K562 (cell line): ENCODE results near the gene MATCAP1. TPM values are rescaled to one million over a fixed set of nuclear protein-coding genes. Genes with fewer than 3 reads are reported as not detected.

Experiments used
- BACH1 ChIP-seq: fragments of 200-800 bp; sonication (Bioruptor generic); IDR thresholded peaks from 2 replicates; pipeline ENCODE4 v1.6.1; 2016; ENCODE audit warnings: missing genetic modification characterization, missing compliant biosample characterization
- CBX1 ChIP-seq: sonication (generic); IDR thresholded peaks from 2 replicates; pipeline ENCODE4 v1.6.1; 2016; ENCODE audit warnings: antibody characterized with exemption, low read depth, mild to moderate bottlenecking
- CBX5 ChIP-seq: IDR thresholded peaks from 2 replicates; pipeline ENCODE4 v1.6.1; 2014; ENCODE audit warnings: low read depth, borderline replicate concordance
- CCNT2 ChIP-seq: IDR thresholded peaks from 2 replicates; pipeline ENCODE4 v1.6.1; 2011; ENCODE audit warnings: borderline replicate concordance, low read depth, mild to moderate bottlenecking, moderate library complexity, mixed read lengths, low read length; ENCODE audit not compliant: insufficient read length; ENCODE audit errors: extremely low read depth
- CHD1 ChIP-seq: fragments of 200-600 bp; sonication (generic); IDR thresholded peaks from one replicate; pipeline ENCODE4 v1.6.1; 2012; ENCODE audit warnings: mild to moderate bottlenecking, moderate library complexity, low read length, inconsistent platforms
- E2F4 ChIP-seq: sonication (generic); formaldehyde crosslinking; IDR thresholded peaks from 2 replicates; pipeline ENCODE4 v1.8.0; 2022; ENCODE audit warnings: mild to moderate bottlenecking, low read depth, missing genetic modification reagents
- FOXJ2 ChIP-seq: fragments of 200-800 bp; sonication (Bioruptor generic); IDR thresholded peaks from 2 replicates; pipeline ENCODE4 v1.6.1; 2016; ENCODE audit warnings: missing genetic modification characterization, missing compliant biosample characterization
- GTF2E2 ChIP-seq: fragments of 200-800 bp; sonication (Bioruptor generic); IDR thresholded peaks from 2 replicates; pipeline ENCODE4 v1.6.1; 2016; ENCODE audit warnings: missing genetic modification characterization, missing compliant biosample characterization
- ILK ChIP-seq: fragments of 450-650 bp; IDR thresholded peaks from 2 replicates; pipeline ENCODE4 v1.6.1; 2016; ENCODE audit warnings: missing genetic modification characterization, low read depth, mild to moderate bottlenecking, missing compliant biosample characterization, moderate library complexity, borderline replicate concordance
- MYNN ChIP-seq, 2 experiments: sonication (generic); formaldehyde crosslinking in 1 of 2; IDR thresholded peaks; 2 replicates each; pipeline versions ENCODE4 v1.5.0 to v1.6.1; 2016 to 2020; ENCODE audit warnings: antibody characterized with exemption in 1 of 2, missing genetic modification reagents in 1 of 2
- NCOA1 ChIP-seq: fragments of 450-650 bp; IDR thresholded peaks from 2 replicates; pipeline ENCODE4 v1.6.1; 2016; ENCODE audit warnings: low read depth
- NR4A1 ChIP-seq, 2 experiments: fragments of 250-450 bp in 1 of 2; fragments of 450-650 bp in 1 of 2; sonication (Bioruptor Pico) in 1 of 2; IDR thresholded peaks; 2 replicates each; pipeline versions ENCODE4 v1.4.0 to v1.6.1; 2016 to 2020; ENCODE audit warnings: mild to moderate bottlenecking in 2 of 2, missing compliant biosample characterization in 1 of 2, missing genetic modification characterization in 1 of 2, moderate library complexity in 1 of 2
- POLR2B ChIP-seq: fragments of 450-650 bp; IDR thresholded peaks from 2 replicates; pipeline ENCODE4 v1.6.1; 2018; ENCODE audit warnings: low read depth; ENCODE audit not compliant: partially characterized antibody
- XRCC3 ChIP-seq: fragments of 450-650 bp; IDR thresholded peaks from 2 replicates; pipeline ENCODE4 v1.6.1; 2017; ENCODE audit warnings: mild to moderate bottlenecking, moderate library complexity
- ZNF175 ChIP-seq: fragments of 200-800 bp; sonication (Bioruptor generic); IDR thresholded peaks from 2 replicates; pipeline ENCODE4 v1.6.1; 2016; ENCODE audit warnings: low read depth, mild to moderate bottlenecking, missing genetic modification characterization, missing compliant biosample characterization
- ZNF263 ChIP-seq: sonication (generic); formaldehyde crosslinking; IDR thresholded peaks from 2 replicates; pipeline ENCODE4 v1.8.0; 2022; ENCODE audit warnings: mild to moderate bottlenecking, missing genetic modification reagents, borderline replicate concordance
- ZNF324 ChIP-seq: fragments of 250-450 bp; sonication (Bioruptor Pico); IDR thresholded peaks from 2 replicates; pipeline ENCODE4 v1.4.0; 2020; ENCODE audit warnings: mild to moderate bottlenecking
- ZNF785 ChIP-seq: fragments of 250-450 bp; sonication (Bioruptor Pico); IDR thresholded peaks from 2 replicates; pipeline ENCODE4 v1.4.0; 2020; ENCODE audit warnings: mild to moderate bottlenecking
- polyA plus RNA-seq, 8 experiments: library from polyadenylated mRNA; depleted of rRNA in 4 of 8; stranded (reverse) in 5 of 8; unstranded in 3 of 8; fragments of >200 nt; fragmentation: Nextera tagmentation in 2 of 8; fragmentation: Illumina TruSeq in 1 of 8; extraction: Ambion mirVana in 2 of 8; extraction: Trizol in 1 of 8; gene quantifications; 2 replicates each; pipeline versions ENCODE4 v1.2.1 to v1.2.3, GENCODE V29; 2011 to 2014; ENCODE audit warnings: inconsistent platforms in 1 of 8, missing spikeins in 1 of 8
- total RNA-seq, 7 experiments: library from RNA; depleted of rRNA in 6 of 7; stranded (reverse); fragments of >200 nt in 6 of 7; fragmentation: Illumina TruSeq in 2 of 7; extraction: Trizol in 2 of 7; gene quantifications; 2 replicates each; pipeline versions ENCODE4 v1.2.1 to v1.2.3, GENCODE V29; 2011 to 2021; ENCODE audit warnings: low replicate concordance in 1 of 7
- TF ChIP-seq, protein P1 (sequence below): sonication (generic); formaldehyde crosslinking; IDR thresholded peaks from 2 replicates; pipeline ENCODE4 v1.8.1; 2023; ENCODE audit warnings: missing genetic modification reagents, mild to moderate bottlenecking, borderline replicate concordance

MATCAP1 gene
- total and polyA plus RNA-seq, 9 of the 15 experiments (the other 6 are each of a cell fraction or from before 2014, with no cell fraction given), result 3.4 to 20.5 (median 10.3) TPM

- TF ChIP-seq XRCC3, result no peak
- TF ChIP-seq CCNT2, result peak; percentile 68
- no peak for TF ChIP-seq ILK (tag)
- TF ChIP-seq GTF2E2 (tag), result no peak
- TF ChIP-seq, protein P1, sequence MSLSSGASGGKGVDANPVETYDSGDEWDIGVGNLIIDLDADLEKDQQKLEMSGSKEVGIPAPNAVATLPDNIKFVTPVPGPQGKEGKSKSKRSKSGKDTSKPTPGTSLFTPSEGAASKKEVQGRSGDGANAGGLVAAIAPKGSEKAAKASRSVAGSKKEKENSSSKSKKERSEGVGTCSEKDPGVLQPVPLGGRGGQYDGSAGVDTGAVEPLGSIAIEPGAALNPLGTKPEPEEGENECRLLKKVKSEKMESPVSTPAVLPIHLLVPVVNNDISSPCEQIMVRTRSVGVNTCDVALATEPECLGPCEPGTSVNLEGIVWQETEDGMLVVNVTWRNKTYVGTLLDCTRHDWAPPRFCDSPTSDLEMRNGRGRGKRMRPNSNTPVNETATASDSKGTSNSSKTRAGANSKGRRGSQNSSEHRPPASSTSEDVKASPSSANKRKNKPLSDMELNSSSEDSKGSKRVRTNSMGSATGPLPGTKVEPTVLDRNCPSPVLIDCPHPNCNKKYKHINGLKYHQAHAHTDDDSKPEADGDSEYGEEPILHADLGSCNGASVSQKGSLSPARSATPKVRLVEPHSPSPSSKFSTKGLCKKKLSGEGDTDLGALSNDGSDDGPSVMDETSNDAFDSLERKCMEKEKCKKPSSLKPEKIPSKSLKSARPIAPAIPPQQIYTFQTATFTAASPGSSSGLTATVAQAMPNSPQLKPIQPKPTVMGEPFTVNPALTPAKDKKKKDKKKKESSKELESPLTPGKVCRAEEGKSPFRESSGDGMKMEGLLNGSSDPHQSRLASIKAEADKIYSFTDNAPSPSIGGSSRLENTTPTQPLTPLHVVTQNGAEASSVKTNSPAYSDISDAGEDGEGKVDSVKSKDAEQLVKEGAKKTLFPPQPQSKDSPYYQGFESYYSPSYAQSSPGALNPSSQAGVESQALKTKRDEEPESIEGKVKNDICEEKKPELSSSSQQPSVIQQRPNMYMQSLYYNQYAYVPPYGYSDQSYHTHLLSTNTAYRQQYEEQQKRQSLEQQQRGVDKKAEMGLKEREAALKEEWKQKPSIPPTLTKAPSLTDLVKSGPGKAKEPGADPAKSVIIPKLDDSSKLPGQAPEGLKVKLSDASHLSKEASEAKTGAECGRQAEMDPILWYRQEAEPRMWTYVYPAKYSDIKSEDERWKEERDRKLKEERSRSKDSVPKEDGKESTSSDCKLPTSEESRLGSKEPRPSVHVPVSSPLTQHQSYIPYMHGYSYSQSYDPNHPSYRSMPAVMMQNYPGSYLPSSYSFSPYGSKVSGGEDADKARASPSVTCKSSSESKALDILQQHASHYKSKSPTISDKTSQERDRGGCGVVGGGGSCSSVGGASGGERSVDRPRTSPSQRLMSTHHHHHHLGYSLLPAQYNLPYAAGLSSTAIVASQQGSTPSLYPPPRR (CRISPR knock-in tag), result no peak
- TF ChIP-seq ZNF175, result no peak
- no peak for TF ChIP-seq NR4A1 (CRISPR knock-in tag; IDR thresholded peaks at IDR 0.05)
- TF ChIP-seq NR4A1 (tag; IDR thresholded peaks at IDR 0.05), result no peak; the same call in 1 of the 2 replicates
- peak; percentile 68 for TF ChIP-seq POLR2B
- TF ChIP-seq ZNF785 (CRISPR knock-in tag), result no peak
- peak; percentile 63 for TF ChIP-seq CHD1
- no peak for TF ChIP-seq NCOA1
- TF ChIP-seq E2F4, result 0 out of 2 replicates have a peak, but pooled peaks have one; percentile 29
- no peak for TF ChIP-seq CBX5
- TF ChIP-seq FOXJ2 (tag), result 0 out of 2 replicates have a peak, but pooled peaks have one; percentile 31
- TF ChIP-seq ZNF324 (CRISPR knock-in tag), result no peak
- no peak for TF ChIP-seq MYNN (IDR thresholded peaks at IDR 0.05)
- no peak for TF ChIP-seq MYNN (CRISPR knock-in tag; IDR thresholded peaks at IDR 0.05)
- TF ChIP-seq BACH1 (tag), result no peak; the same call in 1 of the 2 replicates
- no peak for TF ChIP-seq CBX1
- no peak; the same call in 1 of the 2 replicates for TF ChIP-seq ZNF263 (CRISPR knock-in tag)
Measured at GRCh38 chr16:67226804-67227566, 43.2 kb upstream of the MATCAP1 start, which contains the start of gene TMEM208 (continued).
